ENCODE measurements around the gene AUTS2. TPM values are rescaled to one million over a fixed set of nuclear protein-coding genes. Genes with fewer than 3 reads are reported as not detected.

AUTS2 gene
- total RNA-seq, 2 experiments from 2014 or later = 15.2 to 16.3 TPM

DNA sequence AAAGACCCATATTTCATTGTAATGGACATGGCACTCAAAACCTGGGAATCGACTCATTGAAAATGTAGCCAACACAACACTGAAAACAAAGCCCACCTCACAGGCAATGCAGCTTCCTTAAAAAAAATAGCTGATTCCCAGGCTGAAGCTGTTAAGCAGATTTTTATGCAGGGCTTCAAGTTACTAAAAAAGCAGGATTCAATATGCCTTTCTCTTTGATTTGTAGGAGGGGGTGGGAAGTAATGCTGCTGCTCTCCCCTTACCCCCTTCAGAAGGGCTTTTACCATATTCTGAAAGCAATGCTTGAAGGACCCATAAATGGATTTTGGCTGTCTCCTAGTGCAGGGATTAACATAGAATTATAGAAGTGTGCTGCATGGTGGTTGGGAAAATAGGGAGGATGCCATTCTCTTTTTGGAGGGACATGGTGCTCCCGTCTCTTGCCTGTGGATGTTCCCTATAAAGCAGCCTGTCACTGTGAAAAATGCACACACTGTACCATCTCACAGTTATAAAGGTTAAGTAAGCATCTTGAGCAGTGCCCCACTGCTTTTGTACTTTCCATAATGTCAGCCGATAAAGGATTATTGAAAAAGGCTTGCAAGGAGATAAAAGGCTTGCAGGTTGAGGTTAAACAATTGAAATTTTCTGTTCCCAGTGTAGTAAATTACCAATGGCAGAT lies 262.8 kb downstream of the AUTS2 start:
- H3K4me3 Mint-ChIP-seq = no peak overlapping the region
- ATAC-seq (no peak), DNase-seq (no peak)
- ChIA-PET POLR2A (no interaction called here), CTCF (no interaction called here)
- no peaks in the 10 kb centered on the region for H3K9me3 Mint-ChIP-seq (ENCODE audit: insufficient read depth)
- peaks cover 9% of the 10 kb centered on the region for H3K27me3 Mint-ChIP-seq (ENCODE audit: low read depth)
- no peaks in the 10 kb centered on the region for H3K4me1 Mint-ChIP-seq (ENCODE audit: low read depth)
- no peaks in the 10 kb centered on the region for H3K36me3 Mint-ChIP-seq (ENCODE audit: low read depth)
- H3K27ac Mint-ChIP-seq = no peak overlapping the region

DNA sequence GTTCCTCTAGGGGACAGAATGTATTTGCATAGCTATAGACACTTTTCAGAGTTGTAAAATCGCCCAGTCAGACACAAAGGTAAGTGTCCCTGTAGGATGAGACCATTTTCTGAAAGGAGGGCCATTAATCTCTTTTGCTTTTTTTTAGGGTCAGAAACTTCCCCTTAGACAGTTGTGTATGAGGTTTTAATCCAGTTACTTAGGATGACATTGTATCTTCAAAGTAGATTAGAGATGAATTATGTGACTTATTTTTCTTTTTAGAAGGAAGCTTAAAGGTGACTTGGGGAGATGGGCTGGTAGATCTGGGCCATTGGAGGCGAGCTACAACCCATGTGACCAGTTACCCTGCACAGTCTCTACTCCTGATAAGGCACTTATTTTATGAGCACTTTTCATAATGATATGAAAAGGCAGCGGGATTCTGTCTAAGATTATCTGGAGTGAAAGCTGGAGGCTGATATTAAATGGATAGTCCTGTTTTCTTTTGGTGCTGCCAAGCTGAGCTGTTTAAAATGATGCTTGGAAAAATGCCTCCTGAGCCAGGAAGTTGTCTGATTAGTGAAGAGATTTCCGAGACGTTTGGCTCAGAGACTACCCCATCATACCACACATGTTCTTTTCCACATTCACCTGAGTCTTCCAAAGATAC lies 264.3 kb downstream of the AUTS2 start:
- Mint-ChIP-seq H3K4me1 (ENCODE audit: low read depth) (no peaks in the 10 kb centered on the region), H3K4me3 (no peak overlapping the region), H3K27me3 (ENCODE audit: low read depth) (peaks cover 9% of the 10 kb centered on the region), H3K9me3 (ENCODE audit: insufficient read depth) (no peaks in the 10 kb centered on the region), H3K27ac (no peak overlapping the region), H3K36me3 (ENCODE audit: low read depth) (no peaks in the 10 kb centered on the region)
- POLR2A ChIA-PET = interaction anchor here (0.6 kb wide), 1 partner anchor 56 kb away, joined by 3 read pairs; no protein-coding TSS in a partner anchor
- ATAC-seq = no peak
- no peak for DNase-seq
- CTCF ChIA-PET = no interaction called here

DNA sequence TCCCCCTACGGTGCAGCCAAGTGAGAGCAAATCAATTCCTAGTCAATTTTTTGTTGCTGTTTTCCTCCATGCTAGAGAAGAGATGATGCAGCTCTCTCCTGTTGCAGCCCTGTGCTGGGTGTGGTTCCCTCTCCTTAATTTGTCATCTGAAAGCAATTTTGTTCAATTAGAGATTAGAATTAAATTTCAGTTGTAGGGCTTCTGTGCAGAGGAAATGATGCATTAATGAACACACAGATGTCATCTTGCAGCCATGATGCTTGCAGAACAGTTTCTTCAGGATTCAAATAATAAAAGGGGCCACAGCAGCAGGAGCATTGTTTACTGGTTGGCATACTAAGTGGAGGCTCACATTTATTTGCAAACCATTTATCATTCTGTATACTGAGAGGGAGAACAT lies 266.0 kb downstream of the AUTS2 start:
- CTCF ChIA-PET = no interaction called here
- ATAC-seq (no peak), DNase-seq (no peak)
- H3K4me1 Mint-ChIP-seq (ENCODE audit: low read depth) = no peaks in the 10 kb centered on the region
- POLR2A ChIA-PET = no interaction called here
- H3K4me3 Mint-ChIP-seq = no peak overlapping the region
- H3K36me3 Mint-ChIP-seq (ENCODE audit: low read depth) = no peaks in the 10 kb centered on the region
- H3K9me3 Mint-ChIP-seq (ENCODE audit: insufficient read depth) = no peaks in the 10 kb centered on the region
- no peak overlapping the region for H3K27ac Mint-ChIP-seq
- peaks cover 9% of the 10 kb centered on the region for H3K27me3 Mint-ChIP-seq (ENCODE audit: low read depth)

- CTCF ChIA-PET = no interaction called here
- peaks cover 9% of the 10 kb centered on the region for H3K27me3 Mint-ChIP-seq (ENCODE audit: low read depth)
- no peaks in the 10 kb centered on the region for H3K36me3 Mint-ChIP-seq (ENCODE audit: low read depth)
- no peak for ATAC-seq
- no peak overlapping the region for H3K27ac Mint-ChIP-seq
- no peaks in the 10 kb centered on the region for H3K9me3 Mint-ChIP-seq (ENCODE audit: insufficient read depth)
- H3K4me1 Mint-ChIP-seq (ENCODE audit: low read depth) = no peaks in the 10 kb centered on the region
- no peak overlapping the region for H3K4me3 Mint-ChIP-seq
- DNase-seq = no peak
- POLR2A ChIA-PET = no interaction called here
Observed at GRCh38 chr7:69864822-69865221, 266.5 kb downstream of the AUTS2 start.

DNA sequence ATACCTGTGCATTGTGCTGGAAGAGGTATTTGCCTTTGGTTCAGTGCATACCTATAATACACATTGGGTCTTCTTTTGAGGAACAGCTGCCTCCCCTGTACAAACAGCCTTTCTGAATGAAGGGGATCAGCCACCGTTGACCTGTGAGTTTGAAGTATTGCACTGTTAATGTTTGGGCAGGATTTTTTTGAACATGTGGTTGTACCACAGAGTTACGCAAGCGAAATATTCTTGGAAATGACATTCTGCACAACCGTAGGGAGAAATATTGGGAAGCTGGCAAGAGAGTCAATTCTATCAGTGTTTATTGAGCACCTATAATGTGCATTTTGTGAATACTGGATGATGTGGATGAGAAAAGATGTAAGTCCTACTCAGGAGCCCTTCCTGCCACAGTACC lies 270.6 kb downstream of the AUTS2 start:
- peaks cover 6% of the 10 kb centered on the region for H3K27me3 Mint-ChIP-seq (ENCODE audit: low read depth)
- peaks cover 8% of the 10 kb centered on the region for H3K4me1 Mint-ChIP-seq (ENCODE audit: low read depth)
- H3K4me3 Mint-ChIP-seq = no peak overlapping the region
- H3K27ac Mint-ChIP-seq = no peak overlapping the region
- CTCF ChIA-PET = no interaction called here
- POLR2A ChIA-PET = no interaction called here
- DNase-seq (no peak), ATAC-seq (no peak)
- no peaks in the 10 kb centered on the region for H3K9me3 Mint-ChIP-seq (ENCODE audit: insufficient read depth)
- H3K36me3 Mint-ChIP-seq (ENCODE audit: low read depth) = no peaks in the 10 kb centered on the region

- H3K27me3 Mint-ChIP-seq (ENCODE audit: low read depth) = no peaks in the 10 kb centered on the region
- peaks cover 8% of the 10 kb centered on the region for H3K4me1 Mint-ChIP-seq (ENCODE audit: low read depth)
- H3K27ac Mint-ChIP-seq = no peak overlapping the region
- no peaks in the 10 kb centered on the region for H3K36me3 Mint-ChIP-seq (ENCODE audit: low read depth)
- ATAC-seq (no peak), DNase-seq (no peak)
- no peak overlapping the region for H3K4me3 Mint-ChIP-seq
- ChIA-PET CTCF (no interaction called here), POLR2A (no interaction called here)
- H3K9me3 Mint-ChIP-seq (ENCODE audit: insufficient read depth) = no peaks in the 10 kb centered on the region
Observed at GRCh38 chr7:69871213-69871885, 273.1 kb downstream of the AUTS2 start.

DNA sequence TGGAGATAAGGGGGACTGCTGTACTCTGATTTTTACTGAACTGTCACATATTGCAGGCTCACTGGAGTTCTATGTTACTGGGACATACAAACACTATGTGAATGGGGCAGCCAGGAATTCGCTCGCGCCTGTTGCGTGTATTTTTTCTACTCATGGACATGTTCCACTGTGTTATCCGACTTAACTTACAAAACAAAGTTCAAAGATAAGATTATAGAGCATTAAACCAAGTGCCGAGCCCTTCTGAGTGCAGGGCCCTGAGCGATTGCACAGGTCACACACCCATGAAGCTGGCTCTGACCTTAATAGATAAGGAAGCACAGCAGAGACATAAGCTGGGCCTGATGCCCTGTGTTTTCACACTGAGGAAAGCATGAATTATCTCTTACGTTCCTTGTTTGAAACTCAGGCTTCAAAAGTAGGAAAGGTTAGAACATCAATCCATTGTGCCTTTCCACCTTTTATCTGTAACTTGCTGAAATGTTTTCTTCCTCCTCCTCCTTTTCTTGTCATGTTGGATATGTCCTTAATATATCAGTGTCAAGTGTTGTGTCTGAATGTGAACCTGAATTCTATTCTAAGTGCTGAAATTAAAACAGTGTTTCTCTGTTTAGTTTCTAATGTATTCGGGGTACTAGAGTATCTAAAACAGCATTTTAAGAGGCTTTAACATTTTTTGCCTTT lies 273.8 kb downstream of the AUTS2 start:
- DNase-seq (no peak), ATAC-seq (no peak)
- no peaks in the 10 kb centered on the region for H3K36me3 Mint-ChIP-seq (ENCODE audit: low read depth)
- POLR2A ChIA-PET = no interaction called here
- no peak overlapping the region for H3K27ac Mint-ChIP-seq
- no peaks in the 10 kb centered on the region for H3K9me3 Mint-ChIP-seq (ENCODE audit: insufficient read depth)
- CTCF ChIA-PET = no interaction called here
- peaks cover 8% of the 10 kb centered on the region for H3K4me1 Mint-ChIP-seq (ENCODE audit: low read depth)
- H3K27me3 Mint-ChIP-seq (ENCODE audit: low read depth) = no peaks in the 10 kb centered on the region
- H3K4me3 Mint-ChIP-seq = no peak overlapping the region

DNA sequence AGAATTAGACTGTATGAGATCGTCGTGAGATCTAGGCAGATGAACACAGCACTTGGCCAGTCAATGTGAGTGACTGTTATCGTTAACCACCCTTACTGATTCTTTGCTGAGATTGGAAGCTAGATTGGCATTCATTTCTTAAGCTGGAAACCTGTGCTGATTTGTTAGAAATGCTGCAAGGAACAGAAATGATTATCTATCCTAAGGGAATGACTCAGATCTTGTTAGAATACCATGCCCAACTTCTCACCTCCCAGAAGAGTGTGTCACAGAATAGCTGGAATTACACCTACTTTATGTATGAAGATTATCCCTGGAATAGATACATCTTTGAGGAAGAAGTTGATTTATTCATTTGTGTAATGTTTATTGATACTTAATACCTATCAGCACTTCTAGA lies 275.2 kb downstream of the AUTS2 start:
- peaks cover 8% of the 10 kb centered on the region for H3K4me1 Mint-ChIP-seq (ENCODE audit: low read depth)
- H3K9me3 Mint-ChIP-seq (ENCODE audit: insufficient read depth) = no peaks in the 10 kb centered on the region
- H3K27me3 Mint-ChIP-seq (ENCODE audit: low read depth) = no peaks in the 10 kb centered on the region
- H3K36me3 Mint-ChIP-seq (ENCODE audit: low read depth) = no peaks in the 10 kb centered on the region
- no peak overlapping the region for H3K27ac Mint-ChIP-seq
- no peak for ATAC-seq
- no peak overlapping the region for H3K4me3 Mint-ChIP-seq
- ChIA-PET CTCF (no interaction called here), POLR2A (no interaction called here)
- DNase-seq = no peak

- Mint-ChIP-seq H3K36me3 (ENCODE audit: low read depth) (no peaks in the 10 kb centered on the region), H3K4me1 (ENCODE audit: low read depth) (peaks cover 4% of the 10 kb centered on the region), H3K27ac (no peak overlapping the region), H3K27me3 (ENCODE audit: low read depth) (peaks cover 3% of the 10 kb centered on the region), H3K4me3 (no peak overlapping the region), H3K9me3 (ENCODE audit: insufficient read depth) (no peaks in the 10 kb centered on the region)
- ChIA-PET POLR2A (no interaction called here), CTCF (no interaction called here)
- ATAC-seq (no peak), DNase-seq (no peak)
Observed at GRCh38 chr7:69878015-69878414, 279.7 kb downstream of the AUTS2 start.

GRCh38 chr7:69878591-69878990 lies 280.3 kb downstream of the AUTS2 start:
- Mint-ChIP-seq H3K4me1 (ENCODE audit: low read depth) (no peaks in the 10 kb centered on the region), H3K27me3 (ENCODE audit: low read depth) (peaks cover 3% of the 10 kb centered on the region), H3K27ac (no peak overlapping the region), H3K36me3 (ENCODE audit: low read depth) (no peaks in the 10 kb centered on the region), H3K9me3 (ENCODE audit: insufficient read depth) (no peaks in the 10 kb centered on the region), H3K4me3 (no peak overlapping the region)
- CTCF ChIA-PET = no interaction called here
- DNase-seq (no peak), ATAC-seq (no peak)
- POLR2A ChIA-PET = no interaction called here

GRCh38 chr7:69879989-69880388 lies 281.7 kb downstream of the AUTS2 start:
- CTCF ChIA-PET = no interaction called here
- Mint-ChIP-seq H3K36me3 (ENCODE audit: low read depth) (no peaks in the 10 kb centered on the region), H3K4me3 (no peak overlapping the region), H3K27ac (no peak overlapping the region), H3K4me1 (ENCODE audit: low read depth) (no peaks in the 10 kb centered on the region), H3K27me3 (ENCODE audit: low read depth) (peaks cover 3% of the 10 kb centered on the region), H3K9me3 (ENCODE audit: insufficient read depth) (no peaks in the 10 kb centered on the region)
- ATAC-seq (no peak), DNase-seq (no peak)
- POLR2A ChIA-PET = no interaction called here

- ATAC-seq = no peak
- Mint-ChIP-seq H3K4me3 (no peak overlapping the region), H3K27me3 (ENCODE audit: low read depth) (peaks cover 3% of the 10 kb centered on the region), H3K36me3 (ENCODE audit: low read depth) (no peaks in the 10 kb centered on the region), H3K9me3 (ENCODE audit: insufficient read depth) (no peaks in the 10 kb centered on the region), H3K27ac (no peak overlapping the region), H3K4me1 (ENCODE audit: low read depth) (no peaks in the 10 kb centered on the region)
- DNase-seq = no peak
- CTCF ChIA-PET = no interaction called here
- POLR2A ChIA-PET = no interaction called here
Observed at GRCh38 chr7:69880840-69881239, 282.6 kb downstream of the AUTS2 start.

Measured in activated CD8-positive, alpha-beta T cell treated with anti-CD3 and anti-CD28 coated beads, Interleukin-2, amount 10 ng/mL, durations not matched to agents 7 days and 5 days (primary cell).